ENCODE data around the gene FOXP4.

DNA sequence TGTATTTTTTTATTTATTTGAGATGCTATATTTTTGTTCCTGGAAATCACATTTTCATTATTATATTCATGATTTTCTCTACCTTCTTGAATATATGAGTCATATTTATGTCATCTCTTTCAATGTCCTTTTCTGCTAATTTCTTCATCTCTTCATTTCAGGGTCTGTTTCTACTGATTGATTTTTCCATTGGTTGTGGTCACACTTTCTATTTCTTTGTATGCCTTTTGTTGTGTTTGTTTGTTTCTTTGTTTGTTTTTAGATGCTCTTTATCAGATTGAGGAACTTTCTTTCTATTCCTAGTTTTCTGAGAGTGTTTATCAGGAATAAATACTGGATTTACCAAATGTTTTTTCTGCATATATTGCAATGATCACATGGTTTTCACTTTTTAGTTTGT is 75.2 kb downstream of the FOXP4 start:
- TF ChIP-seq, protein P1, sequence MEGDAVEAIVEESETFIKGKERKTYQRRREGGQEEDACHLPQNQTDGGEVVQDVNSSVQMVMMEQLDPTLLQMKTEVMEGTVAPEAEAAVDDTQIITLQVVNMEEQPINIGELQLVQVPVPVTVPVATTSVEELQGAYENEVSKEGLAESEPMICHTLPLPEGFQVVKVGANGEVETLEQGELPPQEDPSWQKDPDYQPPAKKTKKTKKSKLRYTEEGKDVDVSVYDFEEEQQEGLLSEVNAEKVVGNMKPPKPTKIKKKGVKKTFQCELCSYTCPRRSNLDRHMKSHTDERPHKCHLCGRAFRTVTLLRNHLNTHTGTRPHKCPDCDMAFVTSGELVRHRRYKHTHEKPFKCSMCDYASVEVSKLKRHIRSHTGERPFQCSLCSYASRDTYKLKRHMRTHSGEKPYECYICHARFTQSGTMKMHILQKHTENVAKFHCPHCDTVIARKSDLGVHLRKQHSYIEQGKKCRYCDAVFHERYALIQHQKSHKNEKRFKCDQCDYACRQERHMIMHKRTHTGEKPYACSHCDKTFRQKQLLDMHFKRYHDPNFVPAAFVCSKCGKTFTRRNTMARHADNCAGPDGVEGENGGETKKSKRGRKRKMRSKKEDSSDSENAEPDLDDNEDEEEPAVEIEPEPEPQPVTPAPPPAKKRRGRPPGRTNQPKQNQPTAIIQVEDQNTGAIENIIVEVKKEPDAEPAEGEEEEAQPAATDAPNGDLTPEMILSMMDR (conservative IDR thresholded peaks at IDR 0.05), result no peak
- no peak for TF ChIP-seq EZH2 (IDR thresholded peaks at IDR 0.05; ENCODE audit: low read depth)
